HG03108 (cell line): Measurements from ENCODE around the gene ASPRV1.
"Not testable (repeated sequence)": the region's sequence is repeated elsewhere in the genome, so short reads cannot be mapped to it uniquely, and the experiment has no call there.

Experiments
- ATAC-seq: cut with Tn5 transposase; IDR thresholded peaks from one replicate; pipeline ENCODE4 v1.9.1; 2021; ENCODE audit warnings: moderate library complexity; ENCODE audit not compliant: unreplicated experiment

Gene ASPRV1

DNA sequence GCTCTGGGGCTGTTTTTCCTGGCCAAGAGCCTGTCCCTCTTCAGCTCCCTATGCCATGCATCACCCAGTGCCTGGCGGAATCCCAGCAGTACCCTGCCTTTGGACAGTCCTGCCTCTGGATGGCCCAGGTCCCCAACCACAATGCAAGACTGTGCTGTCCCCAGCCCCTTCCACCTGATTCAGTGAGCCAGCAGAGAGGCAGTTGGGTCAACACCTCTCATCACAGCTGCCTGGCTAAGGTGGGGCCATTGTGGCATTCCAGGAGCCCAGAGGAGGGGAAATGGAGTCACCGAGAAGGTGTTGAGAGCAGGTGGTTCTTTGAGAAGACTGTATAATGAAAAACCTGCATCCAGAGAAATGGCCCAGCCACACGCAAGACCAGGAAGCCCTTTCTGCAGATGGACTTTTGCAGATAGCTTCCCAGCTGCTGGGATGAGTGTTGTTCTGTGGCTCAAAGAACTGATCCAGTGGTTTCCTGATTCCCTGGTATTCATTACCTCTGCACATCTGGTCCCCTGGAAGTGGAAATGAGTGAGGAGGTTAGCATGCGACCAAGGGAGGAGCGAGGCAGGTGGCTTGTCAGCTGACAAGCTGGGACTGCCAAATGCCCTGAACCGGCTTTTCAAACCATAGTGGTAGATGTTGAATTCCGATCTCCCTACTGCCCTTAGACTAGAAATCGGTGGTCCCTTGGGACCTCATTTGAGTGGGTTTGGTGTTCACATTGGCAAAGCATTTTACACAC, 1.7 kb upstream of the ASPRV1 start:
- no peak for ATAC-seq

- no peak for ATAC-seq
Measured at GRCh38 chr2:69960821-69961220, 610 bp downstream of the ASPRV1 start.

GRCh38 chr2:69959425-69959824, 2.0 kb downstream of the ASPRV1 start:
- ATAC-seq: no peak

GRCh38 chr2:69958480-69958879, 3.0 kb downstream of the ASPRV1 start:
- no peak for ATAC-seq

GRCh38 chr2:69957965-69958364, 3.5 kb downstream of the ASPRV1 start:
- ATAC-seq: no peak

DNA sequence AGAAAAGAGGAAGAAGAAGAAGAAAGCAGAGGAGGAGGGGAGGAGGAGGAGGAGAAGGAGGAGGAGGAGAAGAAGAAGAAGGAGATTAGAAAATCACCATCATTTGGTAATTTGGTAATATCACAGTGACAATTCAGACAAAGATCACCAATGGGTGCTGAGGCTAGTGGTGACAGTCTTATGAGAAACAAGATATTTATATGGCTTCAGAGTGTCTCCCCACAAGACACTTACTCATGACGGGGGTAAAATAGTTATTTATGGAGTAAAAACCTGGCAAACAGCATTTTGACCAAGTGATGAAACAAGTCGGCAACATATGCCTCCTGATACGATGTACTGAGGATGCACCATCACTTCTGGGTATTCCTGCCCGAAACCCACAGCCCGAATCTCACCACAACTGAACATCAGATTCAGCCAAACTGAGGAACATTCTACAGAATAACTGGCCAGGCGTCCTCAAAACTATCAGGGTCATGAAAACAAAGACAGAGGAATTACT, 4.9 kb downstream of the ASPRV1 start:
- ATAC-seq: no peak

DNA sequence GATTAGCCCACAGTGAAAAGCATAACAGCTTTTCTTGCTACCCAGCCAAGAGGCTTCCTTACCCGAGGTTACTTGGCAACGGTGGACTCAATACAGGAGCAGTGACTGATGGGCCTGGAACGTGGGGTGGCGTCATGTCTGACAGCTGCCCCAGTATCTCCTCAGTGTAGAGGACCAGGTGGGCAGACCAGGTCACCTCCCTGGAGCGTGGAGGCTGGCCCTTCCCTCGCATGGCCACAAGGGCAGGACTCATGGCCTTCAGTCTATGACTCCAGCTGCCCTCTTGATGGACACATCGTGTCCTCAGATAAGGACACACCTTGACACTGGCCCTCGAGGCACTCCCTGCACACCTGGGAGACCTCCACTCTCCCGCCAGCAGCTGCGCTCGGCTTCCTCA, 6.4 kb downstream of the ASPRV1 start:
- ATAC-seq: no peak

GRCh38 chr2:69954084-69954483, 7.3 kb downstream of the ASPRV1 start:
- ATAC-seq: no peak

GRCh38 chr2:69952336-69953115, 8.9 kb downstream of the ASPRV1 start:
- ATAC-seq: no peak

DNA sequence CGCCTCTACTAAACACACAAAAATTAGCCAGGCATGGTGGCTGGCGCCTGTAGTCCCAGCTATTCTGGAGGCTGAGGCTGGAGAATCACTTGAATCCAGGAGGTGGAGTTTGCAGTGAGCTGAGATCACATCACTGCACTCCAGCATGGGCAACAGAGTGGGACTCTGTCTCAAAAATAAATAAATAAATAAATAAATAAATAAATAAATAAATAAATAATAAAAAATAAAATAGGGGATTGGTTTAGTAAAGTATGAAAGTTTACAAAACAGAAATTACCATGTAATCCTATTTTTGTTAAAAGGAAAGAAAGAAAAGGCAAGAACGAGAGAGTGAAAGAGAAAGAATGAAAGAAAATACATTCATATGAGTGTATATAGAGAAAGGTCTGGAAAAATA, 10.8 kb downstream of the ASPRV1 start:
- ATAC-seq: not testable (repeated sequence)

- ATAC-seq: no peak
Measured at GRCh38 chr2:69950241-69950640, 11.2 kb downstream of the ASPRV1 start.

- ATAC-seq: no peak
Measured at GRCh38 chr2:69948963-69949645, 12.3 kb downstream of the ASPRV1 start.

DNA sequence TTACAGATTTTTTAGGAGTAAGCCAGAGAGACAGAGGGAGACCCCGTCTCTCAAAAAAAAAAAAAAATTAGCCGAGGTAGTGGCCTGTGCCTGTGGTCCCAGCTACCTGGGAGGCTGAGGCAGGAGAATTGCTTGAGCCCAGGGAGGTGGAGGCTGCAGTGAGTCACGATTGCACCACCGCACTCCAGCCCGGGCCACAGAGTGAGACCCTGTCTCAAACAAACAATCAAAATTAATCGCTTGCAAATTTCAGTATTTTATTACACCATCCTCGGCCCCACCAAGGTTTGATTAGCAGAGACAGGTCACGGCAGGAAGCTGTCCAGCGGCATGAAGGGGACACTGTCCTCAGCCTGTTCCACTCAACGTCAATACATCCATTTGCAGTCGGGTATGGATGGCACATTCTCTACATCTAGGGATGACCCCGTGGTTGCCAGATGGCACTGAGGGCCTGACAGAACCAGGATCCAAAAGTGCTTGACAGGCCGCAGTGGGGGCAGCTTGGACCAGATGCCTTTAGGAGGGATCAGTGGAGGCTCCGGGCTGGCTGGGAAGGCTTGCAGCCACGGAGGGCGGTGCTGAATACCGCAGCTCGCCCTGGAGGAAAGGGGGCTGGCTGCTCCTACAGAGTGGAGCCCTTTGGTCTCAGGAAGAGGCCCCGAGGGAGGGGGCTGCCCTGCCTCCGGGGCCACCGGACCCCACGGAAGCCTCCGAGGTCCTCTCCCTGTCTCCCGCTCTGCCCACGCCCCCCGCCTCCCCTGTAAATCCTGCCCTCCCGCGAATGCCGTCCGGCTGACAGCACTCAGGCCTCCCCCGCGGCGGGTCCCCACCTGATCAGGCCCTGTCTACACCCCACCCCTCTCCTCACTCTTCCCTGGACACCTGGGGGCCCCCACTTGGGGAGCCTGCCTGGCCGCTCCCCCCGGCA, 13.1 kb downstream of the ASPRV1 start:
- ATAC-seq: no peak

DNA sequence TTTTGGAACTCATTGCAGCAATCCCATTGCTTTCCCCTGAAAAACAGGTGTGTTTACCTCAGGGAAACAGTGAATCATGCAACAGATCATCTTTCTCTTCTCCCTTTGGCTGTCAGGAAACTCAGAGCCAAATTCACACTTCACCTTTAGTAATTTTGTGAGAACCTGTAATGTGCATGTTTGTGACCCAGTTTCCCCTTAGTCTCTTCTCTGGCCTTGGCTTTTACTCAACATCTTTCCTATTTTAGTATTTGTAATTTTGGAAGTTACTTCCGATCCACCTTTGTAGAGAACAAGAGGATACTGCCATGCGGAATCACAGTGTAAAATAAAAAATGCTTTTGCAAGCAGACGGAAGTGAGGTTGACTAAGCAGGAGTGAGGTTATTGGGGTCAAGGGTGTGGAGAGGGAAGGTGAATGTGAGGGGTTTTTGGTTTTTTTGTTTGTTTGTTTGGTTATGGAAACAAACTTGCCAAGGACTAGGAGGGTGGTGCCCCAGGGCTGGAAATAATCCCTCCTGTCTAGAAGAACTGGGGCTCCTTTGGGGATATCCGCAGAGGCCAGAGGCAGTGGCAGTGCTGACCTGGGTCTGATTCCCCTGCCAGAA, 14.0 kb downstream of the ASPRV1 start:
- ATAC-seq: no peak

- peak; percentile 77 for ATAC-seq
Measured at GRCh38 chr2:69946351-69947324, 14.8 kb downstream of the ASPRV1 start.

DNA sequence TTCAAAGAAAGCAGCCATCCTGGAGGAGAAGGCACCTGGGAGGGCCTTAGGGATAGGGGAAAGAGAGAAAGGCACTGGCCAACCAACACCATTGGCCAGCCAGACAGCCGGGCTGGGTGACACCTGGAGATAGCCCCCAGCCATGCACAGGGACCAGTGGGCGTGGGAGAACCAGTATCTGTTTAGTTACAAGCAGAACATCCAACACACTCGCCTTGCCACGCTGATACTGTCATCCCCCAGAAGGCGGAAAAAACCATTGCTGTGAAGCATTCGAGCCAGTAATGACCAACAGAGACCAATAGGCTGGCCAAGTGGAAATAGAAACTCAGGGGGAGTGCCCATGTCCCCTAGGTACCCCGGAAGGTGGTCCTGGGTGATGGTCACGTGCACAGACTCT, 15.5 kb downstream of the ASPRV1 start:
- ATAC-seq: no peak

DNA sequence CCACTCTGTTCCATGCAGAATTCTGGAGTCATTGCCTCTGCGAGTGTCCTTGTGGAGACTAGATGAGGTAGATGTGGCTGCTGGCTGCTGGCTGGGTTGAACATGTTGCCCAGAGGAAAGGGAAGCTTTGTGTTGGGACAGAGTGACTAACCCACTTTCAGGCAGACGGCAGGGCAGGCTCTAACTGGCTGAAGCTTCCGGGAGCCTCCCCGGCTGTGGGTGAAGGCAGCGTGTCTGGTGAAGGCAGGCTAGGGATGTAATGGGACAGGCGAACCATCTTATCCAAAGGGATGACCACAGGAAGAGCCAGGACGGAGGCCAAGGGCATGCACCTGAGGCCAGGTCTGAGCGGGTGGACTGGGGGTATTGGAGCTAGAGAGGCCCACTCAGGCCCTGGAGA, 16.0 kb downstream of the ASPRV1 start:
- ATAC-seq: no peak

- no peak for ATAC-seq
Measured at GRCh38 chr2:69944756-69945155, 16.7 kb downstream of the ASPRV1 start.
